COLO668 (cell line): ENCODE measurements around the gene MAPK14.

Experiments used
- DNase-seq: peaks from one replicate; lab custom pipeline; 2025; ENCODE audit not compliant: unreplicated experiment; lab: John Stamatoyannopoulos, UW

The MAPK14 gene

DNA sequence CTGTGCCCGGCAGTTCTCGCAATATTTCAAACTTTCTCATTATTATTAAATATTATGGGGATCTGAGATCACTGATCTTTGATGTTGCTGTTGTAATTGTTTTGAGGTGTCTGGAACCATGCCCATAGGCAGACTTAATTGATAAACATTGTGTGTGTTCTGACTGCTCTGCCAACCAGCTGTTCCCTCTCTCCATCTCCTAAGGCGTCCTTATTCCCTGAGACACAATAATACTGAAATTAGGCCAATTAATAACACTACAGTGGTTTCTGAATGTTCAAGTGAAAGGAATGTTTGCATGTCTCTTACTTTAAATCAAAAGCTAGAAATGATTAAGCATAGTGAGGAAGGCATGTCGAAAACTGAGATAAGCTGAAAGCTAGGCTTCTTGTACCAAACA lies 7.6 kb downstream of the MAPK14 start:
- DNase-seq = no peak

DNA sequence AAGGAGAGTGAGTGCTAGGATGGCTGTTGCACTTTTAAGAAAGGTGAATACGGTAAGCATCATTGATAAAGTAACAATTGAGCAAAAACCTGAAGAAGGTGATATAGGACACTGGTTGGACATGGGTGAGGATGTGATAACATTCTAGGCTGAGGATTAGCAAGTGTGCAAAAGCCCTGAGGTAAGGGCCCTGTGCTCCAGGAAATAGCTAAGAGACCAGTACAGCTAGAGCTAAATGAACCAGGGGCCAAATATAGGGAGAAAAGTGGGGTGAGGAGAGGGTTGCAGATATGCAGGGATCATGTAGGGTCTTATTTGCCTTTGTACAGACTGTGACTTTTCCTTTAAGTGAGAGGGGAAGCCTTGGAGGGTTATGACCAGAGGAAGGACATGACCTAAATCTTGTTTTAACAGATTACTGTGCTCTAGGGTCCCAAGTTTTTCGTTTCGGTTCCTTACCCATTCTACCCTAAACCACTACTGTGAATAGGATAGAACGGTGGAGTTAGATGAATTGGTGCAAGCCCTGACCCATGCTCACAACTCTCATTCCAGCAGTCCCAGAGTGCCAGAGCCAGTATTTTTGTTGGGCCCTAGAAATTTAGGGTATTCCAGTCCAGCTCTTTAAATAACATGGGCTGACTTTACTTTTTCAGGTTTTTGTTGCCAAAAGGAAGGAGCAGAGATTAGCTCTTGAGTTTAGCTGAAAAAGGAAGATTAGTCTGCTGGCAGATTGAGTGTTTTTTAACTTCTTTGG lies 10.7 kb downstream of the MAPK14 start:
- no peak for DNase-seq

DNA sequence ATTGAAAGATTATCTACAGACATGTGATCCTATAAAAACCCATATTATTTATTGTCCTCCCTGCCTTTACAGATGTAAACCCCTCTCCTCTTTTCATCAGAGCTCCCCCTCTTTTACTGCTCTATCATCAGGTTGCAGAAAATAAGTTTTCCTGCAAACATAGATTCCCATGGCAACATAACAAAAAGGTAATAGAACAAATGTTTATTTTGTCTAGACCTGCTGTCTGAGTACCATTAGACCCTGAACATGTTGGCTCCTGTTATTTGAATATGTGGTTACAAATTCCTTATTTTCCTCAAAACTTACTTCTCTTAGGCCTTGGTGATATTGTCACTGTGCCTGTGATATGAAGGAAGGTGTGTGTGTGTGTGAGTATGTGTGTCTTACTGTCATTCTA lies 11.5 kb downstream of the MAPK14 start:
- DNase-seq = no peak

DNA sequence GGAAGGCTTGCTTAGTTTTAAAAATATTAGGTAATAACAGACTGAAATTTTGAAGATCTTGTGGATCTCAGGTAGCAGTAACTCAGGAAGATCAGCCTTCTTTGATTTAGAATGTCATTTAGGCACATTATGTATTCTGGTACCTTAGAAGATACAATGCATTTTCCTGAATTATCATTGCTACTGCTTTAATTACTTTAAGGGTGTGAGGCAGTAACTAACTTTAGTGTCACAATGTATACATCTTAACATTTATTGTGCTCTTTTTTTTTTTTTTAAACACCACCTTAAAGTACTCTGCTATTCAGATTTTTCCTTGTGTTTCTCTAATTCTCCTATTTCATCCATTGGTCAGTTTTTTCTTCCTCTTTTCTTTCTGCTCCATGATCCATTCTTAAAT lies 13.3 kb downstream of the MAPK14 start:
- no peak for DNase-seq

DNA sequence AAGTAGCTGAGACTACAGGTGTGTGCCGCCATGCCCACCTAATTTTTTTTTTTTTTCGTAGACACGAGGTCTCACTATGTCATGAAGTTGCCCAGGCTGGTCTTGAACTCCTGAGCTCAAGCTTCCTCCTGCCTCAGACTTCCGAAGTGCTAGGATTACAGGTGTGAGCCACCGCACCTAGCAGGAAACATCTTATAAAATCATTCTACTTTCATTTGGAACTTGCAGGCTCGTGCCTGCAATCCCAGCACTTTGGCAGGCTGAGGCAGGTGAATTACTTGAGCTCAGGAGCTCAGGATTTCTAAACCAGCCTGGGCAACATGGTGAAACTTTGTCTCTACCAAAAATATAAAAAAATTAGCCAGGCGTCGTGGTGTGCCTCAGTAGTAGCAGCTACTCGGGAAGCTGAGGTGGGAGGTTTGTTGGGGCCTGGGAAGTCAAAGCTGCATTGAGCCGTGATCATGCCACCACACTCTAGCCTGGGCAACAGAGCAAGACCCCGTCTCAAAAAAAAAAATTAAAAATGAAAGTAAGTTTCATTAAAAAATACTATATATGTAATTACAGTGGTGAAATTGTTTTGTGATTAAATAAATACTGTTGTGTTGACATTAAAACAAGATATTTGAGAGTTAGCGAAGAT lies 15.1 kb downstream of the MAPK14 start:
- DNase-seq = no peak

DNA sequence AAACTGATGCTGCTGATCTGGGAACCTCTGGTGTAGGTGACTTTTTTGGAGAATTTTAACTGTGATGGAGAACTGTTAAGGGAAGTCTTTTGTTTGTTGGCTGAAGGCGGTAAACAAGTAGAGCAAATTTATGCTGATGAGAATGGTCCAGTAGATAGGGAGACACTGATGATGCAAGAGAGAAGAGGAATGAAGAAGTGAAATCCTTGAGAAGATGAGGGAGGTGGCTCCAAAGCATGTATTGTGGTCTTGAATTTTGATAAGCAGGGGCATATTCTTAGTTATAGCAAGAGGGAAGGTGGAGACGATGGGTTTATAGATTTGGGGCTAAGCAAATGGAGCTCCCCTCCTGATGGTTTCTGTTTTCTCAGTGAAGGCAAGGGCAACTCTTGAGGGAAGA lies 22.0 kb downstream of the MAPK14 start:
- no peak for DNase-seq

DNA sequence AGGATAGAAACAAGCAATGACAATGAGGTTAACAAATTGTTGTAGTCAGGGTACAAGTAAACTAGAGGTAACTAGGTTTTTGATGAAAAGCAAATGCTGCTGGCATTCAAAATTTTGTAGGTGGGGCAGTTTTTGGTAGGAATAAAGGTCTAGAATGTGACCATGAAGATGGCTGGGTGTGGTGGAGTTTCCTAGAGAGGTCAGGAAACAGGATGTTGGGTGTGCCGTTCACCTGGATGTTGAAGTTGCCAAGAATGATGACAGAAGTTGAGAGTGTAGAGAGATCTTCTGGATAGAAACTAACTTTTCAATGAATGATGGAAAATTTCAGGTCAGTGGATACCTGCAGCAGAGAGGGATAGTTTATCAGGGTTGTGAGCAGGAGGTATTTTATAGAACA lies 22.7 kb downstream of the MAPK14 start:
- DNase-seq = no peak

DNA sequence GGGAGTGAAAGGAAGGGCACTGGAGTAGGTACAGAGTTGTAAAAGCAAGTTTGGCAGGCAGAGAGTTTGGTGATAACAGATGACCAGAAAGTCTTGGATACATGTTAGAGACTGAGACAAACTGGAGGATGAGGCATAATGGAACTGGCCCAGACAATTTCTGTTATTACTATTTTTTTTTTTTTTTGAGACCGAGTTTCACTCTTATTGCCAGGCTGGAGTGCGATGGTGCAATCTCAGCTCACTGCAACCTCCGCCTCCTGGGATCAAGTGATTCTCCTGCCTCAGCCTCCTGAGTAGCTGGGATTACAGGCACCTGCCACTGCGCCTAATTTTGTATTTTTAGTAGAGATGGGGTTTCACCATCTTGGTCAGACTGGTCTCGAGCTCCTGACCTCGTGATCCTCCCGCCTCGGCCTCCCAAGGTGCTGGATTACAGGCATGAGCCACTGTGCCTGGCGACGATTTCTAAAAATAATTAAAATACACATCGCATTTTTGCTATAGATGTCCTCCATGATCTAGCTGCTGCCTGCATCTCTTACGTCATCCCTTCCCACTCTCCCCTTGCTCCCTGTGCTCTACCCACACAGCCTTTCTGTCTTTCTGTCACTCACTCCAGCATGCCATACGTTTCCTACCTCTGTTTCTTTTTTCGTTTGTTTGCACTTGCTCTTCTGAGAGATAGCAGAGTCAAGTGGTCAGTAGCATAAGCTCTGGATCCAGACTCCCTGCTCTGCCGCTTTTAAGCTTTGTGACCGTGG lies 23.5 kb downstream of the MAPK14 start:
- no peak for DNase-seq

DNA sequence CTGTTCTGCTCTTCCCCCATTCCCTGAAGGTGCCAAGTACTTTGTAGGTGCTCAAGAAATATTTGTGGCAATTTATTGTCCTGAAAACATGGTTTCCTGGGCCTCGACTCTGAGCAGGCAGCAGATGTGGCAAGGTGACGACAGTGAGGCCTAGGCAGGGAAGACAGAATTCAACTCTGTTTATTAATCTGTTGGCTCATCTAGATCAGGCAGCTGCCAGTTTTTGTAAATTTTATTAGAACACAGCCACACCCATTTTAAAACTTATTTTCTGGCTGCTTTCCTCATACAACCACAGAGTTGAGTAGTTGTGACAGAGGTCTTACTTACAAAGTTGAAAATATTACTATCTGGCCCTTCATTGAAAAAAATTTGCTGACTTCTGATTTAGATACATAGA lies 24.5 kb downstream of the MAPK14 start:
- no peak for DNase-seq

DNA sequence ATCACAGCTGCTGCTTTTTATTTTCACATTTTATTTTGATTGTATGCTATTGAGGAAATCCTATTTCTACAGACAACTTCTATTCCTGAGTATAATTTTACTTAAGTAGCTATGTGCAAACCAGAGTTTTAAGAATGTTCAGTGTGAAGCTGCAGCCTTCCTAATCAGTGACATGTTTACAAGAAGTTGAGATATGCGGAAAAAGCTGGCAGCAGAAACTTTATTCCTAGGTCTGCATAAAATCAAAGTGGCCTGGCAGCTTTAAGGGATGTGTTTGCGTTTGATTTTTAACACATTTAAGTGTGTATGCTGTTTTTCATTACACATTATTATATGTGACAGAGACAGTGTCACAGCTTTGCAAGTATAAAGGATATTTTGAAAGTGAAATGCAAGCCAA lies 26.3 kb downstream of the MAPK14 start:
- DNase-seq = no peak

DNA sequence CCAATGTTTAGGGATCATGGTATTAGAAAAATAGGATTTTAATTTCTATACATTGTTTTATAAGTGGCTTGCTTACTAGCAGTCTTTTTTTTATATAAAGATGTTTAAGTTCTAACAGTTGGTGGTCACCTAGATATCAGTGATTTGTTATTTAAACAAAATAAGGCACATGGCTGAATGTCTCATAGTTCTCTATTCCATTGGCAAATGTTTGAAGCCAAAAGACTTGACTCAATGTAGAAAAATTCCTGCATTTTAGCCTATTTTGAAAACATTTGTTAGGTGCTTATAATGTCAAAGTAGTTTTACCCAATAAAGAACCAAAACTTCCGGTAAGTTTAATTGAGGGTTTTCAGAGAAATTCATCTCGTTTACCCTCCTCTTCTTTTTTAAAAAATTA lies 26.8 kb downstream of the MAPK14 start:
- no peak for DNase-seq

DNA sequence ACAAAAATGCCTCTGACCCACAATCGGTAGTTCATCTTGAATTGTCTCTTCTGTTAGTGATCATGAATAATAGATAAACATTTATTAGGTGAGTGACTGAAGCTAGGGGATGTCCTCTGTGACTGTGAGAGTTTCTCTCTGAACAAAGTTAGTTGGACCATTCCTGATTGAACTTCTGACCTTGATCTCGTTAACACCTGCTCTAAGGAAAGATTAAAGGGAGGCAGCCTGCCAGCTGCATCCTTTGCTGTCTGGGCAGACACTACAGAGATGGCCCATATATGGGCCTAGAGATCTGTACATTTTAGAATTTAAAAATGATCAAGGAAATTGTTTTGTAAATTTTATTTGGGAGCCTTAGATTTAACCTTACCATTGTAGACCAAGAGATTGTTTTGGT lies 27.3 kb downstream of the MAPK14 start:
- no peak for DNase-seq

DNA sequence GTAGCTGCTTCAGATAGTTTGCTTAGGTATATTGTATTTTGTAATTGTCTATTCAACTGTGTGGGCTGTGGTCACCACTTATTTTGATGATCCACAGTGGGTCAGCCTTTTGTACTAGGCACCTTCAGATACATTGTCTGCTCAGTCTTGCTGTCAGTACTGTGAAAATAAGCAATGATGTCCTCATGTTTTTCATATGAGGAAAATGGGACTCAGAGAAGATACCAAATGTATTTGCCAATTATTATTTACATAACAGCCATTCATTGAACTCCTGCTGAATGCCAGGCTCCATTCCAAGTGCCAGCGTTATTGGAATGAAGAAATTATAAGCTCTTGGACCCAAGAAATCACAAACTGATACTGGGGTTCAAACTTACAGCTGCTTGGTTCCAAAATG lies 28.6 kb downstream of the MAPK14 start:
- no peak for DNase-seq

DNA sequence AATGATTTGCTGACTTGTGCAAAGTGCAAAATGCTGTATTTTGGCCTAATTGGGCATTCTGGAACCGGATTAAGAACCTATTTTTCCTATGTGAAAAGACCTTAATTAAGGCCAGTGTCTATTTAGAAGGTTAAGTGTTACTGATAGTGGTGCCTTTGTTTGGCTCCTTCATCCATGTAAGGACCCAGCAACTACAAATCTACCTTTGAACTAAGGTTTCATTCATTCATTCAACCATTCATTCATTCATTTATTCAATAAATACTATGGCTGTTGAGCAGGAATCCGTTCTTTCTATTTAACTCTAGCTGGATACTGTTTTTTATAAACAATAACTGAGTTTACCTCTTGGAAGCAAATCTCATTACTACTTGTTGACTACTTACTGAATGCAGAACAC lies 33.6 kb downstream of the MAPK14 start:
- DNase-seq = no peak

DNA sequence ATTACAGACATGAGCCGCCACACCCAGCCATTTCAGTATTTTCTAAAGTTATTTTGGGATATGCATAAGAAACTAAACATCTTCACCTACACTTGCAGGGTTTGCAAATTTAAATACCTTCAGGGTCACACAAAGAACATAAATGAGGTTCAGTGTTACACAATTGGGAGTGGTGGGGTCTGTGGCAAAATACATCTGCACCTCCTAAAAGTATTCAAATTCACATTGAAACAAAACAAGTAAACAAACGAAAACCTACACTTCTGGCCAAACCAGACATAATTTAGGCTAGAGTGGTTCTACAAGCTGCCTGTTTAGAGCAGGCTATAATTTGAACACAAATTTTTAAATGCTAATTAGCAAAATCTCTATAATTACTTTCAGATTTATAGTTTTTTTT lies 34.6 kb downstream of the MAPK14 start:
- DNase-seq = no peak

DNA sequence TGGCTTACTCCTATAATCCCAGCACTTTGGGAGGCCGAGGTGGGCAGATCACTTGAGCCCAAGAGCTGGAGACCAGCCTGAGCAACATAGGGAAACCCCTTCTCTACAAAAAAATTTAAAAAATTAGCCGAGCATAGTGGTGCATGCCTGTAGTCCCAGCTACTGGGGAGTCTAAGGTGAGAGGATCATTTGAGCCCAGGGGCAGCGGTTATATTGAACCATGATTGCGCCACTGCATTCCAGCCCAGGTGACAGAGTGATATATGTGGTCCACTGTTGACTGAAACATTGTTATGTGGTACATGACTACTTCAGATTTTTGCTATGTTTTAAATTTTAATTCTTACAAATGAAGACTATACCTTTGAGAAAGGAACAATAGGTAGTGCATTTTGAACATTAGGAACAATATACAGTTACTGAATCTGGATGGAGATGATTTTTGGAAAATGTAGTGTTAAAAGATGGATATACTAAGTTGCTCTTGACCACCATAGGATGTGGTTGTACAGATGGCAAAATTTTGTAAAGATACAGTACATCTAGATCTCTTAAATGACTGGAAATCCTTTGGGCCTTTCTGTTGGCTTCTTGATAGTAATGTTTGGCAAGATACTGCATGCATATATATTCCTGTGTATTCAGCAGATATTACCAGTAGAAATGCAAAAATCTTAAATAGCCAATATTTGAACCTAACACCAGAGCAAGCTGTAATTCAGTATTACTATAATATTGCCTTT lies 35.9 kb downstream of the MAPK14 start:
- DNase-seq = no peak

DNA sequence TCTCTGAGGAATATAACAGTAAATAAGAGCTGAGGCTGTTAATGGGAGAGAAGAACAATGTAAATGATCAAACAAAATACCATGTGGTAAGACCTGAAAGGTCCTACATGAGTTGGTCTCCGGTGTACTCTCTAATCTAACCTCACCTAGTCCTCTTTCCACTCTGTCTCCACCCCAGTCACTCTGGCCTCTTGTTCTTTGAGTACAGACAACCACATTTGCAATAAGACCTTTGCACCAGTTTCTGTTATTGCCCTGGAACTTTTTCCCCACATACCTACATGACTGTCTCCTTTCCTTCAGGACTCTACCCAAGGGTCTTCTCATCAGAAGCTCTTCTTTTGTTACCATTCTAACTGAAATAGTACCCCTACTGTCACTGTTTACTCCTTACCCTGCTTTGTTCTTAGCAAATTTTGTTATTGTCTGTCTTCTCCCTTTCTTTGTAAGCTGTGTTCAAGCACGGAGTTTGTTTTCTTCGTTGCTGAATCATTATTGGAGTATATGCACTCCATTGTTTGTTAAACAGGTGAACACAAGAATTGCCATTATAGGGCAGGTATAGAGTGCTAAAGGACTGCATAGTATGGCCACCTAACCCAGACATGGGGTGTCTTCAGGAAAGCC lies 37.3 kb downstream of the MAPK14 start:
- no peak for DNase-seq

DNA sequence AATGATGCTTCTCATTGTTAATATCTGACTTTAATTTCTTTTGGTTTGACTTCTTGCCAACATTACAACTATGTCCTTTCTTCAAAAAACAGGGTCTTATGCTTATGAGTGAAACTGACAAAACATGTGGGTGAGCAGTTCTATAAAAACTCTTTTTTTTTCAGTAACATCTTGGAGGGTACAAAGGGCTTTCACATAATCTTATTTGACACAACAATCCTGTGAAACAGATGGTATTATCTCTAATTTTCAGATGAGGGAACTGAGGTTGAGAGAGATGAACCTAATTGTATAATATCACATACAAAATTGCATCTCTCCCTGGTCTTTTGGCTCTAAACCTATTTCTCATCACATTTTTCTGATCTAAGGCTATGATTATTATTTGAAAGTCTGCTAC lies 38.3 kb downstream of the MAPK14 start:
- DNase-seq = no peak

DNA sequence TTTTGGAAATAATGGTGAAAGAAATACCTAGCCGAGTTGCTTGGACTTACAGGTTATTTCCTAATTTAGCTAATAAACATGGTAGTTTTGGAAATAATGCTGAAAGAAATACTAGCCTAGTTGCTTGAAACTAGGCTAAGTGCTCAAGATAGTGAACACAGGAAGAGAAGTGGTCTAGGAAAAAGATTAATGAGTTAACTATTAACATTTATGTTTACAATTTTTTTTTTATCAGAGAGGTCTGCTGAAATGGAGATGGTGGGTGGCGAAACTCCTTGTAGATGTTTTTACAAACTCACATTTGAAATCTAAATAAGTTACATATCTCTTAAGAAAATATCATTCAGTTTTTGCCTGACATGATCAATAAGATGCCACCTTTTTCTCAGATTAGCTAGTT lies 39.2 kb downstream of the MAPK14 start:
- no peak for DNase-seq

DNA sequence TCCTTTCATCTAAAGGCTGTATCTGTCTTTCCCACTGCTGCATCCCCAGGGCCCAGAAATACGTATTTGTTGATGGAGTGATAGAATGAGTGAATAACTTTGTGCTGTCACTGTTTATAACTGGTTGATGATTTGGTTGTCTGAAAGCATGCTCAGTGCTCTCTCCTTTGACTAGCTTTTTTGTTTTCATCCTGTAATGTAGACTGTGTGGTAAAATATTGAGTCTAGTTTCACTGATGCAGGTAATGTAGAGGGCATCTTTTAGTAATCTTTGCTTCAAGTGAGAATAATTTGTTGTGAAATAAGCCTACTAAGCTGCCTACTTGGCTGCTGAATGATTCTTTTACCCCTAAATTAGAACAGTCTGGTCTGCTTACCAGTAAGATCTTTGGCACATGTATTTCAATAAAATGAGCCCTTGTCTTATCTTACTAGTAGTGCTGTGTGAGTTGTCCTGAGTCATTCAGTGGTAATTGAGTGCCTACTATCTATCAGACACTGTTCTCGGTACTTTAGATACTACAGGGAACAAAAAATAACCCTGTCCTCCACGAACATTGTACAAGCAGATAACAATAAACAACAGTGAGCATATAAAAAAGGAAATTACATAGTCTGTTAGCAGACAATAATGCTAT lies 39.9 kb downstream of the MAPK14 start:
- DNase-seq = no peak

DNA sequence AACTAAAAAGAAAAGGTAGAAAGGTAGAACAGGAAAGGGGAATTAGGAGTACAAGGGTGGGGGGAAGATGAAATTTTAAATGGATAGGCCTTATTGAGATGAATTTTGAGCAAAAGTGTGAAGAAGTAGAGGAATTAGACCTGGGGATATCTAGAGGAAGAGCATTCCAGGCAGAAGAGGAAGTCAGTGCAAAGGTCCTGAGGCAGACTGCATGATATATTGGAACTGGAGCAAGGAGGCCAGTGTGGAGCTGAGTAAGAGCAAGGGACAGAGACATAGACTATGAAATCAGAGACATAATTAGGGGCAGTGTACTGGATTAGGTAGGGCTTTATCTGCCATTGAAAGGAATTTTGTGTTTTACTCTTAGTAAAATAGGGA lies 40.4 kb downstream of the MAPK14 start:
- no peak for DNase-seq
